B cell (primary cell): ENCODE data around the gene MAML2. TPM values are rescaled to one million over a fixed set of nuclear protein-coding genes. Genes with fewer than 3 reads are reported as not detected.

Experiments
- ATAC-seq: fragments of 200-7000 bp; cut with Tn5 transposase; one replicate; pipeline ENCODE4 v1.10.0; 2021; ENCODE audit warnings: low read depth, mild to moderate bottlenecking, moderate number of reproducible peaks, moderate library complexity
- CTCF ChIA-PET: fragments of 350-600 bp; sonication (Branson Sonifier 250); formaldehyde crosslinking; loops from one replicate; lab custom pipeline; 2021; ENCODE audit warnings: antibody characterized with exemption, inconsistent platforms; lab: Charles Lee
- POLR2A ChIA-PET: fragments of 350-600 bp; sonication (Branson Sonifier 250); formaldehyde crosslinking; loops from one replicate; lab custom pipeline; 2021; ENCODE audit warnings: antibody characterized with exemption; lab: Charles Lee
- DNase-seq: peaks from one replicate; pipeline ENCODE4 v3.0.0; 2013
- H2AFZ ChIP-seq: 2 replicates; pipeline ENCODE4 v1.6.1; 2012; ENCODE audit warnings: mild to moderate bottlenecking, low read depth, low read length; ENCODE audit not compliant: insufficient read depth, poor library complexity, severe bottlenecking
- H3K27ac ChIP-seq, 2 donors: 1 replicate in 1 of 2; 2 replicates in 1 of 2; pipeline ENCODE4 v1.5.1; 2012 to 2013; ENCODE audit warnings: low read length in 2 of 2, mild to moderate bottlenecking in 2 of 2, moderate library complexity in 1 of 2
- H3K27me3 ChIP-seq, 4 experiments: fragments of 200-600 bp in 1 of 4; sonication (generic) in 1 of 4; replicated peaks in 1 of 4; 1 replicate in 2 of 4; 2 replicates in 2 of 4; pipeline versions ENCODE4 v1.6.1 to v1.7.0; 2013 to 2016; ENCODE audit warnings: low read length in 3 of 4, mild to moderate bottlenecking in 2 of 4, mixed read lengths in 1 of 4, moderate library complexity in 1 of 4; ENCODE audit not compliant: insufficient read depth in 4 of 4, control insufficient read depth in 3 of 4; ENCODE audit errors: control extremely low read depth in 1 of 4
- H3K36me3 ChIP-seq, 2 experiments: replicated peaks in 1 of 2; 1 replicate in 1 of 2; 2 replicates in 1 of 2; pipeline versions ENCODE4 v1.6.1 to v1.7.1; 2013; ENCODE audit warnings: low read length in 1 of 2; ENCODE audit not compliant: insufficient read depth in 2 of 2, control insufficient read depth in 1 of 2; ENCODE audit errors: control extremely low read depth in 1 of 2, extremely low read depth in 1 of 2
- H3K4me1 ChIP-seq, 2 donors: fragments of 200-600 bp in 1 of 2; sonication (generic) in 1 of 2; 1 replicate in 1 of 2; 2 replicates in 1 of 2; pipeline versions ENCODE4 v1.5.1 to v1.6.1; 2013 to 2017; ENCODE audit warnings: low read length in 2 of 2; ENCODE audit not compliant: control insufficient read depth in 2 of 2, insufficient read depth in 2 of 2
- H3K4me2 ChIP-seq: replicated peaks from 2 replicates; pipeline ENCODE3; 2012; ENCODE audit warnings: mild to moderate bottlenecking, low read depth, low read length; ENCODE audit not compliant: poor library complexity, severe bottlenecking
- H3K4me3 ChIP-seq, 5 experiments: fragments of 200-600 bp in 1 of 5; sonication (generic) in 1 of 5; 1 replicate in 3 of 5; 2 replicates in 2 of 5; pipeline versions ENCODE4 v1.5.1 to v1.7.0; 2011 to 2016; ENCODE audit warnings: low read length in 4 of 5, mild to moderate bottlenecking in 4 of 5, low read depth in 2 of 5, control low read depth in 1 of 5, moderate library complexity in 1 of 5; ENCODE audit not compliant: insufficient read depth in 1 of 5; ENCODE audit errors: control extremely low read depth in 1 of 5, extremely low read depth in 1 of 5
- H3K79me2 ChIP-seq: fragments of 200-600 bp; sonication (generic); one replicate; pipeline ENCODE4 v1.6.0; 2016; ENCODE audit warnings: low read length; ENCODE audit not compliant: control insufficient read depth, insufficient read depth
- H3K9ac ChIP-seq: fragments of 200-600 bp; sonication (generic); 2 replicates; pipeline ENCODE4 v1.6.1; 2017; ENCODE audit warnings: mild to moderate bottlenecking, low read length, moderate library complexity
- H3K9me3 ChIP-seq, 3 donors: one replicate each; pipeline versions ENCODE4 v1.6.1 to v1.7.1; 2013; ENCODE audit warnings: low read length in 2 of 3; ENCODE audit not compliant: control insufficient read depth in 2 of 3, insufficient read depth in 1 of 3; ENCODE audit errors: control extremely low read depth in 1 of 3
- H4K20me1 ChIP-seq: 2 replicates; pipeline ENCODE4 v1.6.0; 2012; ENCODE audit warnings: mild to moderate bottlenecking, low read length; ENCODE audit not compliant: insufficient read depth, control insufficient read depth, poor library complexity, severe bottlenecking
- H3K27ac Mint-ChIP-seq: one replicate; pipeline ENCODE4 v1.8.0; 2021; ENCODE audit warnings: mixed read lengths
- H3K27me3 Mint-ChIP-seq: one replicate; pipeline ENCODE4 v1.8.0; 2021; ENCODE audit warnings: mixed read lengths
- H3K4me1 Mint-ChIP-seq: one replicate; pipeline ENCODE4 v1.8.0; 2021; ENCODE audit warnings: mixed read lengths
- H3K4me3 Mint-ChIP-seq: one replicate; pipeline ENCODE4 v1.8.0; 2021; ENCODE audit warnings: mixed read lengths
- H3K9me3 Mint-ChIP-seq: one replicate; pipeline ENCODE4 v1.8.0; 2022; ENCODE audit warnings: mixed read lengths; ENCODE audit not compliant: insufficient read depth
- EZH2 ChIP-seq: IDR thresholded peaks from 2 replicates; pipeline ENCODE4 v1.6.1; 2012; ENCODE audit warnings: borderline replicate concordance, low read depth, mild to moderate bottlenecking, moderate library complexity, low read length; ENCODE audit not compliant: insufficient read depth, poor library complexity, severe bottlenecking
- WGBS: methylation state at CpG from one replicate; pipeline ENCODE4 v1.1.5; 2013; ENCODE audit warnings: missing lambda C conversion rate; ENCODE audit not compliant: insufficient coverage; 5-methylcytosine and 5-hydroxymethylcytosine counted together
- intact Hi-C: fragments of 100-400 bp; cut with micrococcal nuclease; formaldehyde crosslinking; loops from one replicate; pipeline ENCODE4 v1.10.0; 2022
- polyA plus RNA-seq: library from polyadenylated mRNA; depleted of rRNA; stranded (reverse); fragments of >200 nt; gene quantifications from 2 replicates; pipeline ENCODE4 v1.2.3, GENCODE V29; 2012
- total RNA-seq, 2 donors: library from RNA; stranded (reverse); fragments of 120-200 nt in 1 of 2; gene quantifications; 1 replicate in 1 of 2; 2 replicates in 1 of 2; pipeline versions ENCODE4 v1.2.3 to v1.2.4, GENCODE V29; 2013 to 2022
- TF ChIP-seq, protein P1 (sequence below): fragments of 200-600 bp; IDR thresholded peaks from one replicate; pipeline ENCODE4 v1.8.0; 2022; ENCODE audit warnings: antibody characterized with exemption, mild to moderate bottlenecking

The MAML2 gene
- total and polyA plus RNA-seq, 2 donors (not counting 1 experiment from before 2014, with no cell fraction given), result 10.7 to 26.4 TPM

DNA sequence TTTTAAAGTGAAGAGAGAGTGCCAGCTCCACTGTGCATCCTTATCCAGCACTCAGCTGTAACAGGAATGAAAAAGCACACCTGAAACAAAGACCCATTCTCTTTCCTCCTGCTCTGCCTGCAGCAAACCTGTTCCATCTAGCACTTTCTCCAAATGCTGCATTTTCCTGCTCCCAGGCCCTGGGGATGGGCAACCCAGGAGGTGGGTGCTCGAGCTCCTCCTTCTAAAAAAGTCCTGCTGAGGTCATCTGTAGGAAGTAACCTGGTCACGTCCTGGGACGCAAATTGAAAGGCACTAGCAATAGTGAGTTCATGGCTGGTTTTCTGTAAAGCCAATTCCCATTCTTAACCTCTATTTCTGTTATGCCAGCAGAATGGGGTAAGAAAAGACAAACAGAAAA is 173.7 kb downstream of the MAML2 start:
- H2AFZ ChIP-seq, result no peak overlapping the region
- POLR2A ChIA-PET, result no interaction called here
- no peak overlapping the region for H3K9ac ChIP-seq
- Mint-ChIP-seq H3K4me3 (no peak overlapping the region), H3K27ac (no peak overlapping the region), H3K4me1 (peaks cover 26% of the 10 kb centered on the region), H3K27me3 (no peaks in the 10 kb centered on the region), H3K9me3 (no peaks in the 10 kb centered on the region)
- intact Hi-C loops, result no loop called here
- H3K79me2 ChIP-seq, result peaks cover 20% of the 10 kb centered on the region
- H4K20me1 ChIP-seq, result no peaks in the 10 kb centered on the region
- no peak for ATAC-seq
- no peak overlapping the region for H3K27ac ChIP-seq
- no peaks in the 10 kb centered on the region for H3K36me3 ChIP-seq
- TF ChIP-seq, protein P1, sequence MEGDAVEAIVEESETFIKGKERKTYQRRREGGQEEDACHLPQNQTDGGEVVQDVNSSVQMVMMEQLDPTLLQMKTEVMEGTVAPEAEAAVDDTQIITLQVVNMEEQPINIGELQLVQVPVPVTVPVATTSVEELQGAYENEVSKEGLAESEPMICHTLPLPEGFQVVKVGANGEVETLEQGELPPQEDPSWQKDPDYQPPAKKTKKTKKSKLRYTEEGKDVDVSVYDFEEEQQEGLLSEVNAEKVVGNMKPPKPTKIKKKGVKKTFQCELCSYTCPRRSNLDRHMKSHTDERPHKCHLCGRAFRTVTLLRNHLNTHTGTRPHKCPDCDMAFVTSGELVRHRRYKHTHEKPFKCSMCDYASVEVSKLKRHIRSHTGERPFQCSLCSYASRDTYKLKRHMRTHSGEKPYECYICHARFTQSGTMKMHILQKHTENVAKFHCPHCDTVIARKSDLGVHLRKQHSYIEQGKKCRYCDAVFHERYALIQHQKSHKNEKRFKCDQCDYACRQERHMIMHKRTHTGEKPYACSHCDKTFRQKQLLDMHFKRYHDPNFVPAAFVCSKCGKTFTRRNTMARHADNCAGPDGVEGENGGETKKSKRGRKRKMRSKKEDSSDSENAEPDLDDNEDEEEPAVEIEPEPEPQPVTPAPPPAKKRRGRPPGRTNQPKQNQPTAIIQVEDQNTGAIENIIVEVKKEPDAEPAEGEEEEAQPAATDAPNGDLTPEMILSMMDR, result no peak
- no peak for TF ChIP-seq EZH2
- WGBS, result no CpG with 5 or more reads among the region's 3 CpGs
- DNase-seq, result no peak
- no peak overlapping the region for H3K4me3 ChIP-seq
- CTCF ChIA-PET, result interaction anchor here (0.9 to 2.8 kb wide), 2 partner anchors 61 to 174 kb away, joined by 3 to 12 read pairs; partner anchors contain the start of gene MAML2
- H3K4me2 ChIP-seq, result no peak overlapping the region
- peaks cover 10 to 14% of the 10 kb centered on the region in 2 donors for H3K4me1 ChIP-seq
- H3K27me3 ChIP-seq, result no peaks in the 10 kb centered on the region
- no peaks in the 10 kb centered on the region for H3K9me3 ChIP-seq

DNA sequence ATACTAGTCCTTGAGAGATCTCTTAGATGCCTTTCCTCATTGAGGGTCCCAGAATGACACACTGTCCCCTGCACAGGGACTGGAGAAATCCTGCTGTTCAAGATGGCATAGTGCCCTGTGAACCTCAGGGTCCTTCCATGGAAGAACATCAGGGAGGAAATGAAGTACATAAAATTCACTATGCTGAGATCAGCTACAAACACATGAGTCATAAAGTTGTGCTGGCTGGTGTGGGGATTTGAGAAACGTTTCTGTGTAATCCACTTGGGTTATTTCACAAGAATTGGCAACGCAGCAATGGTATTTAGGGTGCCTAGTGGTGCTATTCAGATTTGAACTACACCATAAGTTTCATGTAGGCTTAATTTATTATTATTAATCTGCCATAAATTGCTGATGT is 174.4 kb downstream of the MAML2 start:
- ChIA-PET CTCF (interaction anchor here (0.9 to 2.8 kb wide), 2 partner anchors 62 to 175 kb away, joined by 3 to 12 read pairs; partner anchors contain the start of gene MAML2), POLR2A (no interaction called here)
- no peak for TF ChIP-seq EZH2
- TF ChIP-seq, protein P1, result no peak
- no peaks in the 10 kb centered on the region for H3K9me3 Mint-ChIP-seq
- no peak overlapping the region for H3K9ac ChIP-seq
- intact Hi-C loops, result no loop called here
- DNase-seq, result no peak
- peaks cover 21% of the 10 kb centered on the region for H3K4me1 Mint-ChIP-seq
- no peak overlapping the region for H3K27ac ChIP-seq
- H3K4me1 ChIP-seq, result peaks cover 6 to 9% of the 10 kb centered on the region in 2 donors
- H3K36me3 ChIP-seq, result no peaks in the 10 kb centered on the region
- no peak for ATAC-seq
- no peaks in the 10 kb centered on the region for H4K20me1 ChIP-seq
- no peaks in the 10 kb centered on the region for H3K27me3 Mint-ChIP-seq
- H3K4me2 ChIP-seq, result no peak overlapping the region
- H3K4me3 Mint-ChIP-seq, result no peak overlapping the region
- H3K27me3 ChIP-seq, result no peaks in the 10 kb centered on the region
- H3K79me2 ChIP-seq, result peaks cover 16% of the 10 kb centered on the region
- no CpG with 5 or more reads among the region's 2 CpGs for WGBS
- H2AFZ ChIP-seq, result no peak overlapping the region
- H3K9me3 ChIP-seq, result no peaks in the 10 kb centered on the region
- no peak overlapping the region for H3K4me3 ChIP-seq
- H3K27ac Mint-ChIP-seq, result no peak overlapping the region
